GM23338 (cell line): ENCODE data around the gene XPNPEP3. TPM values are rescaled to one million over a fixed set of nuclear protein-coding genes. Genes with fewer than 3 reads are reported as not detected.

Experiments used
- ATAC-seq: fragments of 200-7000 bp; cut with Tn5 transposase; 3 replicates; pipeline ENCODE4 v1.9.1; 2020
- DNase-seq: peaks from one replicate; pipeline ENCODE4 v3.0.0-alpha.2; 2015; ENCODE audit warnings: low spot score
- H2AFZ ChIP-seq: fragments of 200-600 bp; sonication (generic); 2 replicates; pipeline ENCODE4 v1.8.0; 2016; ENCODE audit warnings: antibody characterized with exemption, mild to moderate bottlenecking, moderate library complexity
- H3F3A ChIP-seq: fragments of 200-600 bp; sonication (generic); replicated peaks from 2 replicates; pipeline ENCODE4 v1.8.0; 2017; ENCODE audit warnings: antibody characterized with exemption, mixed run types, low read depth
- H3K27ac ChIP-seq: fragments of 200-600 bp; sonication (generic); 2 replicates; pipeline ENCODE4 v1.6.1; 2016; ENCODE audit warnings: low read depth
- H3K27me3 ChIP-seq: fragments of 200-600 bp; sonication (generic); 2 replicates; pipeline ENCODE4 v1.8.0; 2016; ENCODE audit warnings: mild to moderate bottlenecking, mixed run types, moderate library complexity; ENCODE audit not compliant: insufficient read depth
- H3K36me3 ChIP-seq: fragments of 200-600 bp; sonication (generic); 2 replicates; pipeline ENCODE4 v1.8.0; 2016; ENCODE audit warnings: mild to moderate bottlenecking; ENCODE audit not compliant: insufficient read depth
- H3K4me1 ChIP-seq: fragments of 200-600 bp; sonication (generic); 2 replicates; pipeline ENCODE4 v1.8.0; 2016; ENCODE audit warnings: mild to moderate bottlenecking, moderate library complexity; ENCODE audit not compliant: insufficient read depth
- H3K4me2 ChIP-seq: fragments of 200-600 bp; sonication (generic); 2 replicates; pipeline ENCODE4 v1.7.1; 2017; ENCODE audit warnings: mixed run types
- H3K4me3 ChIP-seq: fragments of 200-600 bp; sonication (generic); 2 replicates; pipeline ENCODE4 v1.6.1; 2016; ENCODE audit warnings: mixed run types
- H3K79me2 ChIP-seq: fragments of 200-600 bp; sonication (generic); replicated peaks from 2 replicates; pipeline ENCODE4 v1.8.0; 2017; ENCODE audit warnings: mild to moderate bottlenecking; ENCODE audit not compliant: insufficient read depth
- H3K9me2 ChIP-seq: fragments of 200-600 bp; sonication (generic); 2 replicates; pipeline ENCODE4 v1.8.0; 2017; ENCODE audit not compliant: insufficient read depth
- H4K20me1 ChIP-seq: fragments of 200-600 bp; sonication (generic); replicated peaks from 2 replicates; pipeline ENCODE4 v1.8.0; 2017; ENCODE audit warnings: mild to moderate bottlenecking; ENCODE audit not compliant: insufficient read depth
- H3K27ac Mint-ChIP-seq: 2 replicates; pipeline ENCODE4 v1.8.0; 2020; ENCODE audit warnings: inconsistent platforms, mild to moderate bottlenecking, moderate library complexity, mixed read lengths
- H3K27me3 Mint-ChIP-seq: 3 replicates; pipeline ENCODE4 v1.8.0; 2022; ENCODE audit warnings: low read depth, mild to moderate bottlenecking, moderate library complexity, mixed read lengths, inconsistent platforms; ENCODE audit not compliant: insufficient read depth, poor library complexity
- H3K36me3 Mint-ChIP-seq: 3 replicates; pipeline ENCODE4 v1.8.0; 2021; ENCODE audit warnings: low read depth, mild to moderate bottlenecking, inconsistent platforms, moderate library complexity, mixed read lengths
- H3K4me1 Mint-ChIP-seq: 3 replicates; pipeline ENCODE4 v1.8.0; 2020; ENCODE audit warnings: mild to moderate bottlenecking, inconsistent platforms, mixed read lengths
- H3K4me3 Mint-ChIP-seq: 3 replicates; pipeline ENCODE4 v1.8.0; 2021; ENCODE audit warnings: moderate library complexity, mild to moderate bottlenecking, inconsistent platforms, mixed read lengths
- H3K9me3 Mint-ChIP-seq: 3 replicates; pipeline ENCODE4 v1.8.0; 2020; ENCODE audit warnings: moderate library complexity, mild to moderate bottlenecking, inconsistent platforms, mixed read lengths
- CREB1 ChIP-seq: fragments of 250-450 bp; sonication (Bioruptor Pico); IDR thresholded peaks from 2 replicates; pipeline ENCODE4 v1.5.0; 2020; ENCODE audit warnings: low read depth, mild to moderate bottlenecking, moderate library complexity
- EZH2 ChIP-seq: fragments of 200-600 bp; sonication (generic); IDR thresholded peaks from one replicate; pipeline ENCODE4 v1.8.0; 2017; ENCODE audit warnings: antibody characterized with exemption, mild to moderate bottlenecking, low read depth; ENCODE audit not compliant: unreplicated experiment
- EZH2phosphoT487 ChIP-seq: fragments of 200-600 bp; sonication (generic); IDR thresholded peaks from one replicate; pipeline ENCODE4 v1.8.1; 2018; ENCODE audit warnings: antibody characterized with exemption; ENCODE audit not compliant: unreplicated experiment
- NANOG ChIP-seq: IDR thresholded peaks from 2 replicates; pipeline ENCODE4 v1.6.1; 2016; ENCODE audit warnings: antibody characterized with exemption, borderline replicate concordance
- POLR2AphosphoS5 ChIP-seq: IDR thresholded peaks from 2 replicates; pipeline ENCODE4 v1.6.1; 2016; ENCODE audit warnings: antibody characterized with exemption, low read depth
- STAT1 ChIP-seq: IDR thresholded peaks from one replicate; pipeline ENCODE4 v1.6.1; 2016; ENCODE audit warnings: antibody characterized with exemption; ENCODE audit not compliant: unreplicated experiment
- ZNF114 ChIP-seq: fragments of 250-450 bp; sonication (Bioruptor Pico); IDR thresholded peaks from 2 replicates; pipeline ENCODE4 v1.5.0; 2020; ENCODE audit warnings: mild to moderate bottlenecking, moderate library complexity
- polyA plus RNA-seq: library from polyadenylated mRNA; unstranded; fragments of >200 nt; fragmentation: Nextera tagmentation; extraction: Ambion mirVana; gene quantifications from 2 replicates; pipeline ENCODE4 v1.2.1, GENCODE V29; 2016
- total RNA-seq: library from RNA; depleted of rRNA; stranded (reverse); fragments of >200 nt; shearing (Covaris generic); gene quantifications from 2 replicates; pipeline ENCODE4 v1.2.3, GENCODE V29; 2014
- TF ChIP-seq, protein P1 (sequence below): IDR thresholded peaks from one replicate; pipeline ENCODE4 v1.6.1; 2018; ENCODE audit warnings: antibody characterized with exemption; ENCODE audit not compliant: unreplicated experiment
- TF ChIP-seq, protein P2 (sequence below): IDR thresholded peaks from 2 replicates; pipeline ENCODE4 v1.6.1; 2016; ENCODE audit warnings: antibody characterized with exemption
- TF ChIP-seq, protein P3 (sequence below): fragments of 250-450 bp; sonication (Bioruptor Pico); IDR thresholded peaks from 2 replicates; pipeline ENCODE4 v1.5.0; 2020; ENCODE audit warnings: mild to moderate bottlenecking, moderate library complexity
- TF ChIP-seq, protein P4 (sequence below), 2 experiments: fragments of 200-600 bp in 1 of 2; sonication (generic) in 1 of 2; conservative IDR thresholded peaks; 2 replicates each; pipeline versions ENCODE4 v1.5.1 to v1.6.1; 2016 to 2017; ENCODE audit warnings: antibody characterized with exemption in 2 of 2, low read depth in 2 of 2, mild to moderate bottlenecking in 2 of 2, moderate library complexity in 1 of 2

XPNPEP3 gene
- total and polyA plus RNA-seq, 2 experiments from 2014 or later: 11.6 to 19.5 TPM

DNA sequence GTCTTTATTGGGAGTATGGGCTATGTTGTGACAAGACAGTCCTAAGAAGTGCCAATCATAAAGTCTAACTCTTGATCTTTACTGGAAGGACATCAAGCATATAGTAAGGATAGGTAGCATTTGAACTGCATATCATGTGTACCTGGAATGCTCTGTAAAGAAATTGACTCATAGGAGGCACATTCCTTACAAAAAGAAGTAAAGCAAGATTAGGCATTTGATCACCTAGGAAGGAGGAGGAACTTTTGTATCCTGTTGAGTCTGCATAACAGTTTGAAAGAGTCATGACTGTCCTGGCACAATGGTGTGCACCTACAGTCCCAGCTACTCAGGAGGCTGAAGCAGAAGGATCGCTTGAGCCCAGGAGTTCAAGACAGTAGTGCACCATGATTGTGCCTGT lies 47.2 kb downstream of the XPNPEP3 start (continued):
- TF ChIP-seq, protein P1, sequence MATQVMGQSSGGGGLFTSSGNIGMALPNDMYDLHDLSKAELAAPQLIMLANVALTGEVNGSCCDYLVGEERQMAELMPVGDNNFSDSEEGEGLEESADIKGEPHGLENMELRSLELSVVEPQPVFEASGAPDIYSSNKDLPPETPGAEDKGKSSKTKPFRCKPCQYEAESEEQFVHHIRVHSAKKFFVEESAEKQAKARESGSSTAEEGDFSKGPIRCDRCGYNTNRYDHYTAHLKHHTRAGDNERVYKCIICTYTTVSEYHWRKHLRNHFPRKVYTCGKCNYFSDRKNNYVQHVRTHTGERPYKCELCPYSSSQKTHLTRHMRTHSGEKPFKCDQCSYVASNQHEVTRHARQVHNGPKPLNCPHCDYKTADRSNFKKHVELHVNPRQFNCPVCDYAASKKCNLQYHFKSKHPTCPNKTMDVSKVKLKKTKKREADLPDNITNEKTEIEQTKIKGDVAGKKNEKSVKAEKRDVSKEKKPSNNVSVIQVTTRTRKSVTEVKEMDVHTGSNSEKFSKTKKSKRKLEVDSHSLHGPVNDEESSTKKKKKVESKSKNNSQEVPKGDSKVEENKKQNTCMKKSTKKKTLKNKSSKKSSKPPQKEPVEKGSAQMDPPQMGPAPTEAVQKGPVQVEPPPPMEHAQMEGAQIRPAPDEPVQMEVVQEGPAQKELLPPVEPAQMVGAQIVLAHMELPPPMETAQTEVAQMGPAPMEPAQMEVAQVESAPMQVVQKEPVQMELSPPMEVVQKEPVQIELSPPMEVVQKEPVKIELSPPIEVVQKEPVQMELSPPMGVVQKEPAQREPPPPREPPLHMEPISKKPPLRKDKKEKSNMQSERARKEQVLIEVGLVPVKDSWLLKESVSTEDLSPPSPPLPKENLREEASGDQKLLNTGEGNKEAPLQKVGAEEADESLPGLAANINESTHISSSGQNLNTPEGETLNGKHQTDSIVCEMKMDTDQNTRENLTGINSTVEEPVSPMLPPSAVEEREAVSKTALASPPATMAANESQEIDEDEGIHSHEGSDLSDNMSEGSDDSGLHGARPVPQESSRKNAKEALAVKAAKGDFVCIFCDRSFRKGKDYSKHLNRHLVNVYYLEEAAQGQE: no peak
- TF ChIP-seq ZNF114 (CRISPR knock-in tag): no peak
- TF ChIP-seq EZH2phosphoT487: no peak
- TF ChIP-seq CREB1: no peak
- TF ChIP-seq STAT1: no peak
- TF ChIP-seq, protein P2, sequence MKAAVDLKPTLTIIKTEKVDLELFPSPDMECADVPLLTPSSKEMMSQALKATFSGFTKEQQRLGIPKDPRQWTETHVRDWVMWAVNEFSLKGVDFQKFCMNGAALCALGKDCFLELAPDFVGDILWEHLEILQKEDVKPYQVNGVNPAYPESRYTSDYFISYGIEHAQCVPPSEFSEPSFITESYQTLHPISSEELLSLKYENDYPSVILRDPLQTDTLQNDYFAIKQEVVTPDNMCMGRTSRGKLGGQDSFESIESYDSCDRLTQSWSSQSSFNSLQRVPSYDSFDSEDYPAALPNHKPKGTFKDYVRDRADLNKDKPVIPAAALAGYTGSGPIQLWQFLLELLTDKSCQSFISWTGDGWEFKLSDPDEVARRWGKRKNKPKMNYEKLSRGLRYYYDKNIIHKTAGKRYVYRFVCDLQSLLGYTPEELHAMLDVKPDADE: no peak

DNA sequence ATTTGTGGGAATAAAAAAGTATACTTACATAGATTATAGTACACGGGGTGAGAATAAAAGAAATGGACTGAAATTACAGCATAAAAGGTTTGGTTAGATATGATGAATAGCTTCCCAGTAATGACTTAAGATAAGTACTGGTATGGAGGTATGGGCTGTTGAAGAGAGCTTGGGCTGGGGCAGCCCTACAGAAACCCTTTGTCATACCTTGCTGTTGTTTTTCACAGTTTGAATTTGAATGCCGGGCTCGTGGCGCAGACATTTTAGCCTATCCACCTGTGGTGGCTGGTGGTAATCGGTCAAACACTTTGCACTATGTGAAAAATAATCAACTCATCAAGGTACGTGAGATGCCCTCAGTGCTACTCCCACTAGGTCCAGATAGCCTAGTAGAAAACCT lies 51.9 kb downstream of the XPNPEP3 start:
- Mint-ChIP-seq H3K9me3 (no peaks in the 10 kb centered on the region), H3K4me3 (no peak overlapping the region), H3K27ac (peak overlapping the region; percentile 76; the same call in 1 of the 2 replicates), H3K4me1 (peaks cover 4% of the 10 kb centered on the region; the same call in 2 of the 3 replicates), H3K36me3 (peaks cover 19% of the 10 kb centered on the region), H3K27me3 (no peaks in the 10 kb centered on the region)
- Histone ChIP-seq H3K79me2 (no peaks in the 10 kb centered on the region), H3K4me1 (0 out of 2 replicates have a peak, but pooled peaks cover 5% of the 10 kb centered on the region), H2AFZ (no peak overlapping the region), H3K9me2 (no peaks in the 10 kb centered on the region), H3K4me3 (no peak overlapping the region), H3K36me3 (peaks cover 11% of the 10 kb centered on the region; the same call in 1 of the 2 replicates), H3F3A (no peaks in the 10 kb centered on the region), H3K27ac (peak overlapping the region; percentile 46; the same call in 1 of the 2 replicates), H3K4me2 (no peak overlapping the region), H3K27me3 (no peaks in the 10 kb centered on the region), H4K20me1 (no peaks in the 10 kb centered on the region)
- DNase-seq (peak; percentile 52), ATAC-seq (peak; percentile 87)
- TF ChIP-seq, protein P2: no peak
- TF ChIP-seq EZH2: no peak
- no peak for TF ChIP-seq NANOG
- TF ChIP-seq, protein P3, sequence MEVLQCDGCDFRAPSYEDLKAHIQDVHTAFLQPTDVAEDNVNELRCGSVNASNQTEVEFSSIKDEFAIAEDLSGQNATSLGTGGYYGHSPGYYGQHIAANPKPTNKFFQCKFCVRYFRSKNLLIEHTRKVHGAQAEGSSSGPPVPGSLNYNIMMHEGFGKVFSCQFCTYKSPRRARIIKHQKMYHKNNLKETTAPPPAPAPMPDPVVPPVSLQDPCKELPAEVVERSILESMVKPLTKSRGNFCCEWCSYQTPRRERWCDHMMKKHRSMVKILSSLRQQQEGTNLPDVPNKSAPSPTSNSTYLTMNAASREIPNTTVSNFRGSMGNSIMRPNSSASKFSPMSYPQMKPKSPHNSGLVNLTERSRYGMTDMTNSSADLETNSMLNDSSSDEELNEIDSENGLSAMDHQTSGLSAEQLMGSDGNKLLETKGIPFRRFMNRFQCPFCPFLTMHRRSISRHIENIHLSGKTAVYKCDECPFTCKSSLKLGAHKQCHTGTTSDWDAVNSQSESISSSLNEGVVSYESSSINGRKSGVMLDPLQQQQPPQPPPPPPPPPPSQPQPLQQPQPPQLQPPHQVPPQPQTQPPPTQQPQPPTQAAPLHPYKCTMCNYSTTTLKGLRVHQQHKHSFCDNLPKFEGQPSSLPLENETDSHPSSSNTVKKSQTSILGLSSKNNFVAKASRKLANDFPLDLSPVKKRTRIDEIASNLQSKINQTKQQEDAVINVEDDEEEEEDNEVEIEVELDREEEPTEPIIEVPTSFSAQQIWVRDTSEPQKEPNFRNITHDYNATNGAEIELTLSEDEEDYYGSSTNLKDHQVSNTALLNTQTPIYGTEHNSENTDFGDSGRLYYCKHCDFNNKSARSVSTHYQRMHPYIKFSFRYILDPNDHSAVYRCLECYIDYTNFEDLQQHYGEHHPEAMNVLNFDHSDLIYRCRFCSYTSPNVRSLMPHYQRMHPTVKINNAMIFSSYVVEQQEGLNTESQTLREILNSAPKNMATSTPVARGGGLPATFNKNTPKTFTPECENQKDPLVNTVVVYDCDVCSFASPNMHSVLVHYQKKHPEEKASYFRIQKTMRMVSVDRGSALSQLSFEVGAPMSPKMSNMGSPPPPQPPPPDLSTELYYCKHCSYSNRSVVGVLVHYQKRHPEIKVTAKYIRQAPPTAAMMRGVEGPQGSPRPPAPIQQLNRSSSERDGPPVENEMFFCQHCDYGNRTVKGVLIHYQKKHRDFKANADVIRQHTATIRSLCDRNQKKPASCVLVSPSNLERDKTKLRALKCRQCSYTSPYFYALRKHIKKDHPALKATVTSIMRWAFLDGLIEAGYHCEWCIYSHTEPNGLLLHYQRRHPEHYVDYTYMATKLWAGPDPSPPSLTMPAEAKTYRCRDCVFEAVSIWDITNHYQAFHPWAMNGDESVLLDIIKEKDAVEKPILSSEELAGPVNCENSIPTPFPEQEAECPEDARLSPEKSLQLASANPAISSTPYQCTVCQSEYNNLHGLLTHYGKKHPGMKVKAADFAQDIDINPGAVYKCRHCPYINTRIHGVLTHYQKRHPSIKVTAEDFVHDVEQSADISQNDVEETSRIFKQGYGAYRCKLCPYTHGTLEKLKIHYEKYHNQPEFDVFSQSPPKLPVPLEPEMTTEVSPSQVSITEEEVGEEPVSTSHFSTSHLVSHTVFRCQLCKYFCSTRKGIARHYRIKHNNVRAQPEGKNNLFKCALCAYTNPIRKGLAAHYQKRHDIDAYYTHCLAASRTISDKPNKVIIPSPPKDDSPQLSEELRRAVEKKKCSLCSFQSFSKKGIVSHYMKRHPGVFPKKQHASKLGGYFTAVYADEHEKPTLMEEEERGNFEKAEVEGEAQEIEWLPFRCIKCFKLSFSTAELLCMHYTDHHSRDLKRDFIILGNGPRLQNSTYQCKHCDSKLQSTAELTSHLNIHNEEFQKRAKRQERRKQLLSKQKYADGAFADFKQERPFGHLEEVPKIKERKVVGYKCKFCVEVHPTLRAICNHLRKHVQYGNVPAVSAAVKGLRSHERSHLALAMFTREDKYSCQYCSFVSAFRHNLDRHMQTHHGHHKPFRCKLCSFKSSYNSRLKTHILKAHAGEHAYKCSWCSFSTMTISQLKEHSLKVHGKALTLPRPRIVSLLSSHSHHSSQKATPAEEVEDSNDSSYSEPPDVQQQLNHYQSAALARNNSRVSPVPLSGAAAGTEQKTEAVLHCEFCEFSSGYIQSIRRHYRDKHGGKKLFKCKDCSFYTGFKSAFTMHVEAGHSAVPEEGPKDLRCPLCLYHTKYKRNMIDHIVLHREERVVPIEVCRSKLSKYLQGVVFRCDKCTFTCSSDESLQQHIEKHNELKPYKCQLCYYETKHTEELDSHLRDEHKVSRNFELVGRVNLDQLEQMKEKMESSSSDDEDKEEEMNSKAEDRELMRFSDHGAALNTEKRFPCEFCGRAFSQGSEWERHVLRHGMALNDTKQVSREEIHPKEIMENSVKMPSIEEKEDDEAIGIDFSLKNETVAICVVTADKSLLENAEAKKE: no peak
- TF ChIP-seq STAT1: no peak
- TF ChIP-seq, protein P4, sequence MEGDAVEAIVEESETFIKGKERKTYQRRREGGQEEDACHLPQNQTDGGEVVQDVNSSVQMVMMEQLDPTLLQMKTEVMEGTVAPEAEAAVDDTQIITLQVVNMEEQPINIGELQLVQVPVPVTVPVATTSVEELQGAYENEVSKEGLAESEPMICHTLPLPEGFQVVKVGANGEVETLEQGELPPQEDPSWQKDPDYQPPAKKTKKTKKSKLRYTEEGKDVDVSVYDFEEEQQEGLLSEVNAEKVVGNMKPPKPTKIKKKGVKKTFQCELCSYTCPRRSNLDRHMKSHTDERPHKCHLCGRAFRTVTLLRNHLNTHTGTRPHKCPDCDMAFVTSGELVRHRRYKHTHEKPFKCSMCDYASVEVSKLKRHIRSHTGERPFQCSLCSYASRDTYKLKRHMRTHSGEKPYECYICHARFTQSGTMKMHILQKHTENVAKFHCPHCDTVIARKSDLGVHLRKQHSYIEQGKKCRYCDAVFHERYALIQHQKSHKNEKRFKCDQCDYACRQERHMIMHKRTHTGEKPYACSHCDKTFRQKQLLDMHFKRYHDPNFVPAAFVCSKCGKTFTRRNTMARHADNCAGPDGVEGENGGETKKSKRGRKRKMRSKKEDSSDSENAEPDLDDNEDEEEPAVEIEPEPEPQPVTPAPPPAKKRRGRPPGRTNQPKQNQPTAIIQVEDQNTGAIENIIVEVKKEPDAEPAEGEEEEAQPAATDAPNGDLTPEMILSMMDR (conservative IDR thresholded peaks at IDR 0.05; ENCODE audit: low read depth in 2 of 2): no peak
- no peak for TF ChIP-seq POLR2AphosphoS5
